ENCODE data around the gene OR2AK2.

The OR2AK2 gene

DNA sequence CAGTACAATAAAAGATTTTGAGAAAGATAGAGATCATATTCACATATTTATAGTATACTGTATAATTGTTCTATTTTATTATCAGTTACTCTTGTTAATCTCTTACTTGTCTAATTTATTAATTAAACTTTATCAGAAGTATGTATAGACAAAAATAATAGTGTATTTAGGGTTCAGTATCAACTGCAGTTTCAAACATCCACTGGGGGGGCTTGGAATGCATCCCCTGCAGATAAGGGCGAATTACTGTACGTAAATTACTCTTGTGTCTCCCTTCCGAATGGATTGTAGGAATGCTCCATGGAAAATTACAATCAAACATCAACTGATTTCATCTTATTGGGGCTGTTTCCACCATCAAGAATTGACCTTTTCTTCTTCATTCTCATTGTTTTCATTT, 16.5 kb upstream of the OR2AK2 start, which contains the start of gene OR2L8:
OR2L8 (plus strand) TSS at position 301 of the 400 bp plus-strand sequence; CDS start at position 301, 0 bp downstream.
- H3K9me2 ChIP-seq (replicated peaks; ENCODE audit: insufficient read depth, low read length), result no peaks in the 10 kb centered on the region
- no peak within 1 kb of the TSS for H3K27ac ChIP-seq (ENCODE audit: low read length)
- no peak for DNase-seq
- no peaks in the 10 kb centered on the region for H3F3A ChIP-seq (ENCODE audit: insufficient read depth, low read length)
- H3K9ac ChIP-seq (ENCODE audit: low read length), result no peak within 1 kb of the TSS
- H3K9me3 ChIP-seq (replicated peaks; ENCODE audit: insufficient read depth, low read length), result no peaks in the 10 kb centered on the region
- no peaks in the 10 kb centered on the region for H3K27me3 ChIP-seq (replicated peaks; ENCODE audit: insufficient read depth, low read length)
- no peak within 1 kb of the TSS for H3K4me3 ChIP-seq (ENCODE audit: low read length)
- no peaks in the 10 kb centered on the region for H3K36me3 ChIP-seq (replicated peaks; ENCODE audit: insufficient read depth, low read length)
- TF ChIP-seq EZH2 (optimal IDR thresholded peaks at IDR 0.05; ENCODE audit: low read depth, low read length), result no peak
- no peak for TF ChIP-seq EZH2phosphoT487 (IDR thresholded peaks at IDR 0.05; ENCODE audit: low read length)
- TF ChIP-seq, protein P1, sequence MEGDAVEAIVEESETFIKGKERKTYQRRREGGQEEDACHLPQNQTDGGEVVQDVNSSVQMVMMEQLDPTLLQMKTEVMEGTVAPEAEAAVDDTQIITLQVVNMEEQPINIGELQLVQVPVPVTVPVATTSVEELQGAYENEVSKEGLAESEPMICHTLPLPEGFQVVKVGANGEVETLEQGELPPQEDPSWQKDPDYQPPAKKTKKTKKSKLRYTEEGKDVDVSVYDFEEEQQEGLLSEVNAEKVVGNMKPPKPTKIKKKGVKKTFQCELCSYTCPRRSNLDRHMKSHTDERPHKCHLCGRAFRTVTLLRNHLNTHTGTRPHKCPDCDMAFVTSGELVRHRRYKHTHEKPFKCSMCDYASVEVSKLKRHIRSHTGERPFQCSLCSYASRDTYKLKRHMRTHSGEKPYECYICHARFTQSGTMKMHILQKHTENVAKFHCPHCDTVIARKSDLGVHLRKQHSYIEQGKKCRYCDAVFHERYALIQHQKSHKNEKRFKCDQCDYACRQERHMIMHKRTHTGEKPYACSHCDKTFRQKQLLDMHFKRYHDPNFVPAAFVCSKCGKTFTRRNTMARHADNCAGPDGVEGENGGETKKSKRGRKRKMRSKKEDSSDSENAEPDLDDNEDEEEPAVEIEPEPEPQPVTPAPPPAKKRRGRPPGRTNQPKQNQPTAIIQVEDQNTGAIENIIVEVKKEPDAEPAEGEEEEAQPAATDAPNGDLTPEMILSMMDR (IDR thresholded peaks at IDR 0.05; ENCODE audit: low read length), result no peak
- no peaks in the 10 kb centered on the region for H3K4me1 ChIP-seq (ENCODE audit: low read length)
- H4K20me1 ChIP-seq (ENCODE audit: insufficient read depth, low read length), result no peaks in the 10 kb centered on the region
- no peak within 1 kb of the TSS for H2AFZ ChIP-seq (ENCODE audit: low read length)
- no peaks in the 10 kb centered on the region for H3K79me2 ChIP-seq (ENCODE audit: low read length)
- H3K4me2 ChIP-seq (ENCODE audit: low read depth, low read length), result no peak within 1 kb of the TSS

DNA sequence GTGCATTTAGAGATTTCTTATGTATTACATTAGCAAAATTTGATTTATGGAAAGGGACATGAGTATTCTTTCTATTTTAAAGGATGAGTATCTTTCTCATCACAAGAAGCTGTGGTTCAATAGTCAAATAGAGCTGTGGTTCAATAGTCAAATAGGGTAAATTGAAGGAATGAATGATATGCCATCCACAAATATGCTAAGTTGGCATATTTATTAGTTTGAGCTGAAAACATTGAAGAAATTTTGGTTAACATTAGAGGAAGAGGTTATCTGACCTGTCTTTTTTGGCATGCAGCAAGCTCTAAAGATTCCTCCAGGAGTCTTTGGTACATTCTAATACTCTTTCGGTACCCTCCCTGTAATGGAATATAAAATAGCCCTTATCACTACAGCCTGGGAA, 11.6 kb upstream of the OR2AK2 start:
- Histone ChIP-seq H3K36me3 (replicated peaks; ENCODE audit: insufficient read depth, low read length) (no peaks in the 10 kb centered on the region), H2AFZ (ENCODE audit: low read length) (no peak overlapping the region), H3K27ac (ENCODE audit: low read length) (no peak overlapping the region), H3K4me1 (ENCODE audit: low read length) (no peaks in the 10 kb centered on the region), H3K9ac (ENCODE audit: low read length) (no peak overlapping the region), H3K79me2 (ENCODE audit: low read length) (no peaks in the 10 kb centered on the region), H3K9me3 (replicated peaks; ENCODE audit: insufficient read depth, low read length) (no peaks in the 10 kb centered on the region), H3F3A (ENCODE audit: insufficient read depth, low read length) (no peaks in the 10 kb centered on the region), H3K9me2 (replicated peaks; ENCODE audit: insufficient read depth, low read length) (no peaks in the 10 kb centered on the region), H3K4me3 (ENCODE audit: low read length) (no peak overlapping the region), H3K4me2 (ENCODE audit: low read depth, low read length) (no peak overlapping the region), H3K27me3 (replicated peaks; ENCODE audit: insufficient read depth, low read length) (no peaks in the 10 kb centered on the region), H4K20me1 (ENCODE audit: insufficient read depth, low read length) (no peaks in the 10 kb centered on the region)
- DNase-seq, result no peak
- TF ChIP-seq EZH2 (optimal IDR thresholded peaks at IDR 0.05; ENCODE audit: low read depth, low read length), result no peak
- TF ChIP-seq EZH2phosphoT487 (IDR thresholded peaks at IDR 0.05; ENCODE audit: low read length), result no peak
- TF ChIP-seq, protein P1 (IDR thresholded peaks at IDR 0.05; ENCODE audit: low read length), result no peak

DNA sequence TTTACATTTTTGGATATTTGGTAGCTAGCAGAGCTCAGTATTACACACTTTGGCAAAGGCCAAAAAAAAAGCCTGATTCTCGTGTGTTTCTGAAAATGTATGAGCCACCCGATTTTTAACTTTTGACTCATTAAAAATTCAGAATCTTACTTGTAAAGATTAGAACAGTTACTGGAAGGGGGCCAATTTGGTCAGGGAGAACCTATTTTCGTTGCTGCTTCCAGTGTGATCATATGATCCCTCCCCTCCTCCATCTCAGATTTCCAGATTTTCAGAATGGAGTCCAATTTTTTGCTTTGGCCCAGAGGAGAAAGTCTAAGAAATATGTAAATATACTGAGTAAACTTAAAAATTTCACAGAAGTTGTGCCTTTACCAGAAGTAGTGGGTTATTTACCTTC, 3.2 kb upstream of the OR2AK2 start:
- no peak overlapping the region for H3K9ac ChIP-seq (ENCODE audit: low read length)
- H4K20me1 ChIP-seq (ENCODE audit: insufficient read depth, low read length), result no peaks in the 10 kb centered on the region
- no peaks in the 10 kb centered on the region for H3K79me2 ChIP-seq (ENCODE audit: low read length)
- no peak overlapping the region for H3K4me3 ChIP-seq (ENCODE audit: low read length)
- H3K9me2 ChIP-seq (replicated peaks; ENCODE audit: insufficient read depth, low read length), result no peaks in the 10 kb centered on the region
- H3K27ac ChIP-seq (ENCODE audit: low read length), result no peak overlapping the region
- no peak overlapping the region for H2AFZ ChIP-seq (ENCODE audit: low read length)
- TF ChIP-seq EZH2 (optimal IDR thresholded peaks at IDR 0.05; ENCODE audit: low read depth, low read length), result no peak
- TF ChIP-seq EZH2phosphoT487 (IDR thresholded peaks at IDR 0.05; ENCODE audit: low read length), result no peak
- TF ChIP-seq, protein P1 (IDR thresholded peaks at IDR 0.05; ENCODE audit: low read length), result no peak
- H3K27me3 ChIP-seq (replicated peaks; ENCODE audit: insufficient read depth, low read length), result no peaks in the 10 kb centered on the region
- H3K36me3 ChIP-seq (replicated peaks; ENCODE audit: insufficient read depth, low read length), result no peaks in the 10 kb centered on the region
- no peaks in the 10 kb centered on the region for H3F3A ChIP-seq (ENCODE audit: insufficient read depth, low read length)
- no peaks in the 10 kb centered on the region for H3K4me1 ChIP-seq (ENCODE audit: low read length)
- no peaks in the 10 kb centered on the region for H3K9me3 ChIP-seq (replicated peaks; ENCODE audit: insufficient read depth, low read length)
- H3K4me2 ChIP-seq (ENCODE audit: low read depth, low read length), result no peak overlapping the region
- no peak for DNase-seq
